ENCODE measurements around the gene MYL3. TPM values are rescaled to one million over a fixed set of nuclear protein-coding genes. Genes with fewer than 3 reads are reported as not detected.

Gene MYL3
- total and polyA plus RNA-seq, 9 donors, result 107 to 640 (median 269) TPM

DNA sequence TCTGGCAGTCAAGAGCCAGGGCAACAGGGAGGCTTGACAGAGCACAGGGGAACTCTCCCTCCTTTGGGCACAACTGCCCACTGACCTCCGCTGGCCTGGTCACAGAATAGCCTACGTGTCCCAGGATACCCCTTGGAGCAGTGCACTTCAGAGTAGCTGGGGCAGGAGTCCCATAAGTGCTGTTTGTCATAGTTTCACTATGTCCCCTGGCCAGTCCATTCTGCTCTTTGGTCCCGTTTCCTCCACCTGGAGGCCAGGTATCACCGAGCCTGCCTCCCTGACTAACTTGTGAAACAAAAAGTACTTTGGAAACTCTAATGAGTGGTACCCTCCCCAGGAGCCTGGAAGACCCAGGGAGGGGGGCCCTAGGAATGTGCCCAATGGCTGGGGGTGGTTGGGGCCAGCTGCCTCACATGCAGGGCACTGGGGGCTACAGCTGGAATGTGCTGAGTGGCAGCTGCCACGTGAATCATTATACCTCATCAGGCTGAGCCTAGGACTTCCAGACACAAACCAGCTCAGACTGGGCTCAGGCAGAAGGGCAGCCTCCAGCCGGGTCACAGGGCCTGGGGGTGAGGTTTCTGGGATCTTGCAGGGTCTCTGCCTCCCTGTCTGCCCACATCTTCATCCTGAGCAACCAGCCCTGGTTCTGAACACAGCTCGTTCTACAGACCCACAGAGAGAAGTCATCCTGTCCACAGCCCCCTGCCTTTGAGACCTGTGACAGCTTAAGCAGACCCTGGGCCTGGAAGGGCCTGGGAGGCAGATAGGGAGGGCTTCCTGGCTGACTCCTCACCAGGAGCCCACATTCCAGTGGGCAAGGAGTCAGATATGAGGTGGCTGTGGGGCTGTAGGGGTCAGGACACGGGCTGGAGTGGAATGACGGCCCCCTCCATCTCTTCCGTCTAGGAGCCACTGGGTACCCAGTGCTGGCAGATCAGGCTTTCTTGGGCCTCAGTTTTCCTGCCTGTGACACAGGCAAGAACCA, 13.4 kb upstream of the MYL3 start:
- H3K36me3 ChIP-seq (ENCODE audit: control insufficient read depth, insufficient read depth, low read length), result no peaks in the 10 kb centered on the region
- H3K4me1 ChIP-seq (ENCODE audit: control insufficient read depth, insufficient read depth, low read length), result peaks cover 53% of the 10 kb centered on the region
- H3K4me3 ChIP-seq (ENCODE audit: low read length), result no peak overlapping the region
- DNase-seq, result no peak
- peaks cover 35% of the 10 kb centered on the region for H3K27me3 ChIP-seq (ENCODE audit: control insufficient read depth, insufficient read depth, low read length)
- H3K9me3 ChIP-seq (replicated peaks; ENCODE audit: control insufficient read depth, low read depth, low read length), result no peaks in the 10 kb centered on the region
- 85% methylated on average over 5 of the region's 10 CpGs for WGBS (ENCODE audit: insufficient coverage)
- no peak overlapping the region for H3K27ac ChIP-seq (ENCODE audit: low read length)

DNA sequence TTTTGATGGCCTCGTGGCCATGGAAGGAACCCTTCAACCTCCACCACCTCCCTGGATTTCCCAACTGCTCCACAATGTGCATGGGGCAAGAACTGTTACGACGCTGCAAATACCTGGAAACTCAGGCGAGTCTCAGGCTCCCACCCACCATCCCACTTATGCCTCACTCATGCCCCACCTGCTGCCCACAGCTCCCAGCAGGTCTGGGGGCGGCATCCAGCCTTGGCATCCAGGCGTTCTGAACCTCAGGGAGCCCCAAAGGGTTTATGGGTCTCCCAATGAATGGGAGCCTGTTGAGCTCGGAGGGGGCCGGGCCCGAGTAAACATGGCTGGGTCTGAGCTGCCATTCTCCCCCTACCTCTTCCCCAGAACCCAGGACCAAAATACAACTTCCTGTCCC, 12.3 kb upstream of the MYL3 start:
- H3K4me3 ChIP-seq (ENCODE audit: low read length), result no peak overlapping the region
- DNase-seq, result no peak
- H3K36me3 ChIP-seq (ENCODE audit: control insufficient read depth, insufficient read depth, low read length), result no peaks in the 10 kb centered on the region
- H3K9me3 ChIP-seq (replicated peaks; ENCODE audit: control insufficient read depth, low read depth, low read length), result no peaks in the 10 kb centered on the region
- WGBS (ENCODE audit: insufficient coverage), result 95% methylated on average over 6 of the region's 9 CpGs
- H3K4me1 ChIP-seq (ENCODE audit: control insufficient read depth, insufficient read depth, low read length), result peaks cover 54% of the 10 kb centered on the region
- H3K27ac ChIP-seq (ENCODE audit: low read length), result no peak overlapping the region
- H3K27me3 ChIP-seq (ENCODE audit: control insufficient read depth, insufficient read depth, low read length), result peaks cover 31% of the 10 kb centered on the region

DNA sequence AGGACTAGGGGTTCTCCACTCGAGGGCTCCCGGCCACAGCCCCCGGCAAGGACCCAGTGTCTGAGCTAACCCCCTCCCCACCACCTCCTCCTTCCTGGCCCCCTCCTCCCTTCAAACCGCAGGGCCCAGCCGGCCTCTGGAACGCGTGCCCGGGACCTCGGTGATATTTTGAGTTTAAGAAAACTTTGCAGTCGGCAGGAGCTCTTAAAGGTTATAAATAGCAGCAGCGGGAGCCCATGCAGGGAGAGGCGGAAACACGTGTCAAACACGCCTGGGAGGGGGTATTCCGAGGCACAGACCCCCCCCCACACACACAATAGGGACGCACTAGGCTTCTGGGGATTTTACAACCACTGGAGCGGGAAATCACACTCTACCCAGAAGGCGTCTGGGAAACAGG, 11.2 kb upstream of the MYL3 start:
- H3K36me3 ChIP-seq (ENCODE audit: control insufficient read depth, insufficient read depth, low read length), result no peaks in the 10 kb centered on the region
- H3K9me3 ChIP-seq (replicated peaks; ENCODE audit: control insufficient read depth, low read depth, low read length), result no peaks in the 10 kb centered on the region
- peaks cover 26% of the 10 kb centered on the region for H3K27me3 ChIP-seq (ENCODE audit: control insufficient read depth, insufficient read depth, low read length)
- H3K4me3 ChIP-seq (ENCODE audit: low read length), result no peak overlapping the region
- WGBS (ENCODE audit: insufficient coverage), result no CpG with 5 or more reads among the region's 18 CpGs
- peak; percentile 84 for DNase-seq
- H3K4me1 ChIP-seq (ENCODE audit: control insufficient read depth, insufficient read depth, low read length), result peaks cover 54% of the 10 kb centered on the region
- no peak overlapping the region for H3K27ac ChIP-seq (ENCODE audit: low read length)

DNA sequence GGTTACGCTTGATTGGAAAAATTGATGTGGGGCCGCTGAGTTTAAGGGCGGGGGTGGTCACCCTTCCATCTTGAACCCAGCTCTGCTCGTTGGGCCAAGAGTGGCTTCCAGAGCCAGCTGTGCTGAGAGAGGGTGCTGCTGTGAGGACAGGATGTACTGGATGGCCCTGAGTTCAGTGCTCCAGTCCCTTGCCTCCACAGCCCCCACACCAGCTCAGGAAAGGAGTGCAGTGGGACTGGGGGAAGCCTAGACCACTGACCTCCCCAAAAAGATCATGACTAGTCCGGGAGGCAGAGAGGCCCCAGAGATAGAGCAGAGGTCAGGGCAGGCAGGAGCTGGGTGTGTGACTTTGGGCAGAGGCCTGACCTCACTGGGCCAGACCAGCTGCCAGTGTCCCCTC, 10.3 kb upstream of the MYL3 start:
- DNase-seq, result no peak
- Histone ChIP-seq H3K4me3 (ENCODE audit: low read length) (no peak overlapping the region), H3K27me3 (ENCODE audit: control insufficient read depth, insufficient read depth, low read length) (peaks cover 26% of the 10 kb centered on the region), H3K36me3 (ENCODE audit: control insufficient read depth, insufficient read depth, low read length) (no peaks in the 10 kb centered on the region), H3K27ac (ENCODE audit: low read length) (no peak overlapping the region), H3K9me3 (replicated peaks; ENCODE audit: control insufficient read depth, low read depth, low read length) (no peaks in the 10 kb centered on the region), H3K4me1 (ENCODE audit: control insufficient read depth, insufficient read depth, low read length) (peaks cover 51% of the 10 kb centered on the region)
- no CpG with 5 or more reads among the region's 5 CpGs for WGBS (ENCODE audit: insufficient coverage)

DNA sequence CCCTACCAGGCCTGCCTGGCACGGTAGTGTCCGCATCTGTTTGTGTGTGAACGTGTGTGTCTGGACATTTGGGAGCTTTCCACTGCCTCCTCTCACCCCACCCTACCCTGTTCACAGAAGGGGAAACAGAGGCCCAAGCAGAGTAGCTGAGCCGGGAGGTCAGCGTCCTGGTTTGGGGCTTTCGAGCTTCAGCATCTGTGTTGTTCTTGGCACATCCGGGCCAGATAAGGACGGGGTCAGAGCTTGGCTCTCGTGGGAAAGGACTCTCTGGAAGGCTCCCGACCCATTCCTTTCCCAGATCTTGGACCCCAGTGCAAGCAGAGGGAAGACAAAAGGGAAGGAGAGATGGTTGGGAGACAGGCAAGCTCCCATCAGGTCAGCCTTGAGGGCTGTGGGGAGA, 8.0 kb upstream of the MYL3 start:
- Histone ChIP-seq H3K36me3 (ENCODE audit: control insufficient read depth, insufficient read depth, low read length) (no peaks in the 10 kb centered on the region), H3K27me3 (ENCODE audit: control insufficient read depth, insufficient read depth, low read length) (peaks cover 25% of the 10 kb centered on the region), H3K4me3 (ENCODE audit: low read length) (no peak overlapping the region), H3K27ac (ENCODE audit: low read length) (no peak overlapping the region), H3K9me3 (replicated peaks; ENCODE audit: control insufficient read depth, low read depth, low read length) (no peaks in the 10 kb centered on the region), H3K4me1 (ENCODE audit: control insufficient read depth, insufficient read depth, low read length) (peaks cover 67% of the 10 kb centered on the region)
- 70% methylated on average over 7 of the region's 10 CpGs for WGBS (ENCODE audit: insufficient coverage)
- no peak for DNase-seq

DNA sequence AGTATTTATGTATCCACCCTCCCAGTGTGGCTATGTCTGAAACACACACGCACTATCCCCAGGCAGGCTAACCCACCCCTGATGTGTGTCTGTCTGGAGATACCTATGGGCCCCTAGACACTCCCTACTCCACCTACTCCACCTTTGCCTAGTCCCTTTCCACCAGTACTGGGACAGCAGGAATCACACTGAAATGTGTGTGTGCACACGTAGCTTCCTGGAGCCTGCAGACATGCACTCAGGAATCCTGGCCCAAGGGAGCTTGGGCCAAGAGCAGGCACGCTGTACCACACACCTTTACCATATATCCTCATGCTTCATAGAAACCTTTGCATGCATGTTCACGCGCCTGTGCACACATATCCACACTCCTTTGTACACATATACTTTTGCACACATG, 7.4 kb upstream of the MYL3 start:
- 84% methylated on average over 3 of the region's 5 CpGs for WGBS (ENCODE audit: insufficient coverage)
- H3K9me3 ChIP-seq (replicated peaks; ENCODE audit: control insufficient read depth, low read depth, low read length), result no peaks in the 10 kb centered on the region
- H3K4me3 ChIP-seq (ENCODE audit: low read length), result no peak overlapping the region
- H3K27ac ChIP-seq (ENCODE audit: low read length), result no peak overlapping the region
- peaks cover 25% of the 10 kb centered on the region for H3K27me3 ChIP-seq (ENCODE audit: control insufficient read depth, insufficient read depth, low read length)
- H3K36me3 ChIP-seq (ENCODE audit: control insufficient read depth, insufficient read depth, low read length), result no peaks in the 10 kb centered on the region
- DNase-seq, result no peak
- peaks cover 67% of the 10 kb centered on the region for H3K4me1 ChIP-seq (ENCODE audit: control insufficient read depth, insufficient read depth, low read length)

DNA sequence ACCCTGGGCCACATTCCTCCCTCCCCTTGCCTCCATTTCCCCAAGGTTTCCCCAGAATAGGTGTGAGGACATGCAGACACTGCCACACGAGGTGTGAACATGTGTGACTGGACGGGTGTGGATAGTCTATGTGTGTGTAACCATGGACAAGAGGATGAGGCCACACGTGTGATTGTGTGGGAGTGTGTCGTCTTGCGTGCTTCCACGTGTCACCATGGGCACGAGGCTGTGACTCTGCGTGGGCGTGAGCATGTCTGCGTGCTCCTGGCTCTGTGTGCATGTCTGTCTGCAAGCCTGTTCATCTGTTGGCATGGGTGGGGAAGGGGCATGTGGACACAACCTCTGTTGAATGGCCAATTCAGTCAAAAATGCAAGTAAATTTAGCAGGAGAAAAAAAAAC, 6.2 kb upstream of the MYL3 start:
- no peak overlapping the region for H3K4me3 ChIP-seq (ENCODE audit: low read length)
- WGBS (ENCODE audit: insufficient coverage), result 76% methylated on average over 7 of the region's 10 CpGs
- DNase-seq, result no peak
- H3K9me3 ChIP-seq (replicated peaks; ENCODE audit: control insufficient read depth, low read depth, low read length), result no peaks in the 10 kb centered on the region
- no peak overlapping the region for H3K27ac ChIP-seq (ENCODE audit: low read length)
- peaks cover 71% of the 10 kb centered on the region for H3K4me1 ChIP-seq (ENCODE audit: control insufficient read depth, insufficient read depth, low read length)
- no peaks in the 10 kb centered on the region for H3K36me3 ChIP-seq (ENCODE audit: control insufficient read depth, insufficient read depth, low read length)
- H3K27me3 ChIP-seq (ENCODE audit: control insufficient read depth, insufficient read depth, low read length), result peaks cover 25% of the 10 kb centered on the region

DNA sequence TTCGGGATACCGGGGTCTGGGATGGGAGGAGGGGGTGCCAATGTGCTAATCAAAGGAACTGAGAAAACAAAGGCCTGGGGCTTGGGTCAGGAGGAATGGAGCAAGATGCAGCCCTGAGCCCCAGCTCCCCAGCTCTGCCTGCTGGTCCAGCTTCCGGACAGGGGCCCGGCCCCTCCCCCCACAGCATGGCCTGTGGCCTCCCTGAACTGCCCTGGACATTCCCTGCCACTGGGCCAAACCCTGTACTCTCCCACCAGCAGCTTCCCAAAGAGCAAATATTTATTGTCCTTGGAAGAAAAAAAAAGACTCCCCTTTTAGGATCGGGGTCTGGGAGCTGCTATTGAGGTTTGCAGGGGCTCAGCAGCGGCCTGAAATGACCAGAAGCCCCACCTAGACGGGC, 5.7 kb upstream of the MYL3 start:
- 73% methylated on average over 5 of the region's 7 CpGs for WGBS (ENCODE audit: insufficient coverage)
- Histone ChIP-seq H3K4me3 (ENCODE audit: low read length) (no peak overlapping the region), H3K9me3 (replicated peaks; ENCODE audit: control insufficient read depth, low read depth, low read length) (no peaks in the 10 kb centered on the region), H3K36me3 (ENCODE audit: control insufficient read depth, insufficient read depth, low read length) (no peaks in the 10 kb centered on the region), H3K27me3 (ENCODE audit: control insufficient read depth, insufficient read depth, low read length) (peaks cover 25% of the 10 kb centered on the region), H3K4me1 (ENCODE audit: control insufficient read depth, insufficient read depth, low read length) (peaks cover 71% of the 10 kb centered on the region), H3K27ac (ENCODE audit: low read length) (no peak overlapping the region)
- DNase-seq, result no peak

DNA sequence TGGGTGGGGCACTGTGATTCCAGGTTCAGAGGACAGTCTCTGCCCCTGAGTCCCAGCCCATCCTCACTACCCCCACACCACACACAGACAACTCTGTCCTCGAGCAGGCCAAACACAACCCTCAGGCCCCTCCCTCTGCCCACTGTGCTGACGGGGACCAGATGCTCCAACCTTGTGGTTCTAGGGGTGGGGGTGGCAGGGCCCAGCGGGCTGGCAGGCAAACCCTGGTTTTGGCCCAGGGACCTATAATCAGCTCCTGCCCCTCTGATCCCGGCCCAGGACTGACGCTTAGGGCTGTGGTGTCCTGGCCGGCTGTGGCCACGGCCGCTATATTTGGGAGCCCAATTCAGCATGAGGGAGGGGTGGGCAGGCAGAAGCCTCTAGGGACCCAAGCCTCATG, 5.0 kb upstream of the MYL3 start:
- no peak for DNase-seq
- H3K36me3 ChIP-seq (ENCODE audit: control insufficient read depth, insufficient read depth, low read length), result no peaks in the 10 kb centered on the region
- H3K4me3 ChIP-seq (ENCODE audit: low read length), result no peak overlapping the region
- peaks cover 68% of the 10 kb centered on the region for H3K4me1 ChIP-seq (ENCODE audit: control insufficient read depth, insufficient read depth, low read length)
- H3K27me3 ChIP-seq (ENCODE audit: control insufficient read depth, insufficient read depth, low read length), result peaks cover 25% of the 10 kb centered on the region
- no peaks in the 10 kb centered on the region for H3K9me3 ChIP-seq (replicated peaks; ENCODE audit: control insufficient read depth, low read depth, low read length)
- 73% methylated on average over 3 of the region's 8 CpGs for WGBS (ENCODE audit: insufficient coverage)
- H3K27ac ChIP-seq (ENCODE audit: low read length), result no peak overlapping the region

DNA sequence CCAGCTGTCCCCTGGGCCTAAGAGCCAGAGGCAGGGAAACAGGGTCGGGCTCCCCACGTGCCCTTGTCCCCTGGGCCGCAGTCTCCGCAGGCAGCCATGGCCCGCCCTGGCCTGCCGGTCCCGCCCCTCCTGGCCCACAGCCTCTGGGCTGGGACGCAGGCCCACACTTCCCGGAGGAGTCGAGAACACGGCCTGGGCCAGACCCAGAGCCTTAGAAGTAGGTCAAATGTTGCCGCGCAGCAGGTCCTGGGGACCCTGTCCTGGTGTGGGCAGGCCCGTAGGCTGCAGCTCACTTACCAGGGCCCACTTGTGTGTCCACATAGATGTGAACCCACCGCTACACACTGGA, 4.3 kb upstream of the MYL3 start:
- H3K9me3 ChIP-seq (replicated peaks; ENCODE audit: control insufficient read depth, low read depth, low read length), result no peaks in the 10 kb centered on the region
- peaks cover 17% of the 10 kb centered on the region for H3K27me3 ChIP-seq (ENCODE audit: control insufficient read depth, insufficient read depth, low read length)
- peak; percentile 90 for DNase-seq
- H3K36me3 ChIP-seq (ENCODE audit: control insufficient read depth, insufficient read depth, low read length), result no peaks in the 10 kb centered on the region
- no peak overlapping the region for H3K4me3 ChIP-seq (ENCODE audit: low read length)
- 17% methylated on average over 15 of the region's 15 CpGs for WGBS (ENCODE audit: insufficient coverage)
- no peak overlapping the region for H3K27ac ChIP-seq (ENCODE audit: low read length)
- H3K4me1 ChIP-seq (ENCODE audit: control insufficient read depth, insufficient read depth, low read length), result peaks cover 68% of the 10 kb centered on the region

Measured in muscle of leg (tissue), 11 donors.